Right lobe of liver (tissue), 4 donors: Measurements from ENCODE around the gene CREB5.

Experiments
- POLR2A ChIP-seq: fragments of 450-650 bp; IDR thresholded peaks from one replicate; pipeline ENCODE4 v1.6.1; 2017; ENCODE audit warnings: antibody characterized with exemption, mild to moderate bottlenecking
- TF ChIP-seq, protein P1 (sequence below), 4 donors: fragments of 200-600 bp in 3 of 4; fragments of 450-650 bp in 1 of 4; IDR thresholded peaks; one replicate each; pipeline versions ENCODE4 v1.5.1 to v1.8.0; 2016 to 2022; ENCODE audit warnings: antibody characterized with exemption in 4 of 4, mild to moderate bottlenecking in 2 of 4
- donor health status: DM: no; HTN: no; CAD: no.
- donor health status: DM: no; HTN: no; CAD: no.
- donor health status: DM: no; HTN: yes; CAD: no.

DNA sequence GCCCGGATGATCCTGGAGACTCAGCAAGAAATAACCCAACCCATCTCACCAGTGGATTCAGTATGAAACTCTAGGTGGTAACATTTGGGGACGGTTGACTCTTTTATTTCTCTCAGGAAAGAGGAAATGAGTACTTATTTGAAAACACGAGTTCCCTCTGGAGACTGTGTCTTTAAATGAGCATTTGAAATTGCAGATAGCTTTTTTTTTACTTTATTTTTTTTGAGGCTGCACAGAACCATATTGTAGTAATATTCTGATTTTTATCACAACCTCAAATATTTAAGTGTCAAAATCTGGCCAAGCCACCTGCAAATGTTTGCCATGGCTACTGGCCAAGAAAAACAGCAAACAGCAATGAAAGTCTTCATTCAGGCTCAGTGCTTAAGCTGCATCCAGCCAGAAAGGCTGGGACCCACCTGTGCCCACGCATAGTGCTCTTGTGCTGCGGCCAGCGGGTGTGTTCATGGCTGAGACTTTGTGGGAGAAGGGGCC is 160.8 kb downstream of the CREB5 start:
- TF ChIP-seq, protein P1, sequence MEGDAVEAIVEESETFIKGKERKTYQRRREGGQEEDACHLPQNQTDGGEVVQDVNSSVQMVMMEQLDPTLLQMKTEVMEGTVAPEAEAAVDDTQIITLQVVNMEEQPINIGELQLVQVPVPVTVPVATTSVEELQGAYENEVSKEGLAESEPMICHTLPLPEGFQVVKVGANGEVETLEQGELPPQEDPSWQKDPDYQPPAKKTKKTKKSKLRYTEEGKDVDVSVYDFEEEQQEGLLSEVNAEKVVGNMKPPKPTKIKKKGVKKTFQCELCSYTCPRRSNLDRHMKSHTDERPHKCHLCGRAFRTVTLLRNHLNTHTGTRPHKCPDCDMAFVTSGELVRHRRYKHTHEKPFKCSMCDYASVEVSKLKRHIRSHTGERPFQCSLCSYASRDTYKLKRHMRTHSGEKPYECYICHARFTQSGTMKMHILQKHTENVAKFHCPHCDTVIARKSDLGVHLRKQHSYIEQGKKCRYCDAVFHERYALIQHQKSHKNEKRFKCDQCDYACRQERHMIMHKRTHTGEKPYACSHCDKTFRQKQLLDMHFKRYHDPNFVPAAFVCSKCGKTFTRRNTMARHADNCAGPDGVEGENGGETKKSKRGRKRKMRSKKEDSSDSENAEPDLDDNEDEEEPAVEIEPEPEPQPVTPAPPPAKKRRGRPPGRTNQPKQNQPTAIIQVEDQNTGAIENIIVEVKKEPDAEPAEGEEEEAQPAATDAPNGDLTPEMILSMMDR (IDR thresholded peaks at IDR 0.05), result no peak
- no peak for TF ChIP-seq POLR2A
